Stimulated activated CD4-positive, alpha-beta T cell treated with anti-CD3 and anti-CD28 coated beads, Interleukin-2, amount 100 ng/mL, for 4 hours (primary cell): ENCODE data around the gene LYPD6B.

Experiments
- DNase-seq: peaks from one replicate; pipeline ENCODE4 v3.0.0-alpha.2; 2020; ENCODE audit warnings: low read depth

LYPD6B gene

DNA sequence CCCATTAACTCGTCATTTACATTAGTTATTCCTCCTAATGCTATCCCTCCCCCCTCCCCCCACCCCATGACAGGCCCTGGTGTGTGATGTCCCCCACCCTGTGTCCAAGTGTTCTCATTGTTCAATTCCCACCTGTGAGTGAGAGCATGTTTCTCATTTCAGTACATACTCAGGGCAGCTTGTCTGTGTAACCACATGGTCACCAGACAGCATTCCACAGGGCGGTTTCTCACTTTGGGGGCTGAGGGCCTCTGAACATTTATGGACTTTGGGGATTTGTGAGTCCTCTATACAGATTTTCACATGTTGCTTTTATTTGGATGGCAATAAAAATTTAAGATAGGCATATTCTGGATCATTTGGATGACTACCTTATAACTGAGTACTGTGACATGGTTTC, 84.0 kb downstream of the LYPD6B start:
- no peak for DNase-seq

GRCh38 chr2:149125031-149125725, 86.7 kb downstream of the LYPD6B start:
- DNase-seq, result no peak

DNA sequence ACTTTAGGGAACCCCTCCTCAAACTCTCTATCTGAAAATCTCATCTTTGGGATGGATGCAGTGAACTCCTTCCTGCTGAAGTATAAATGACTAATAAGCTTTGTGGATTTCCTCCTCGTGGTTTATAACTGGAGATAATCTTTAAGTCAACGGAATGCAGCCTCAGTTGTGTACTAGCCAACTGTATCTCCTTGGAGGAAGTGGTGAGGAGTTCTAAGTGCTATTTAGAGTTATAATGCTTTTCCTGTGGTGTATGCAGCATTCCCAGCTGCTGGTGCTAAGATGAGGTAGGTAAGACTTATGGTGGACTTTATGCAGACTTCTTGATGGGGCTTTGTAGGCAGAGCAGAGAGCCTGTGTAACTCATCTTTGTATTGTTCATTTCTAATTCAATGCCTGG, 90.9 kb downstream of the LYPD6B start:
- no peak for DNase-seq

DNA sequence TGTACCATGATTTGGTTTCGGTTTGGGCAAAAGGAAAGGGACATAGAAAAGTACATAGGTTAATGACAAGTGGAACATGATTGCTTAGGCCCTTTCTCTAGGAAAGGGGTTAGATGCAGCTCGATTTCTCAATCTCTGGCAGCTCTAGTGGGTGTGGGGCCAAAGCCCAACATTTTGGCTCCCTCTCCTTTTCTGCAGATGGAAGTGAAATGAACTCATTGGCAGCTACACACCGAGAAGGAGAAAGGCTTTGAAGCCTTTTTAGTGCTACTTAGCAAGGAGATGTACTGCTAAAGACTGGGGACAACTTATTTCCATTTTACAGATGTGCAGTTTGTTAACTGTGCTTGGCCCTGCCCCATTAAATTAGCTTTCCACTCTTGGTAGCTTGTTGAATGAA, 93.8 kb downstream of the LYPD6B start:
- DNase-seq, result no peak

DNA sequence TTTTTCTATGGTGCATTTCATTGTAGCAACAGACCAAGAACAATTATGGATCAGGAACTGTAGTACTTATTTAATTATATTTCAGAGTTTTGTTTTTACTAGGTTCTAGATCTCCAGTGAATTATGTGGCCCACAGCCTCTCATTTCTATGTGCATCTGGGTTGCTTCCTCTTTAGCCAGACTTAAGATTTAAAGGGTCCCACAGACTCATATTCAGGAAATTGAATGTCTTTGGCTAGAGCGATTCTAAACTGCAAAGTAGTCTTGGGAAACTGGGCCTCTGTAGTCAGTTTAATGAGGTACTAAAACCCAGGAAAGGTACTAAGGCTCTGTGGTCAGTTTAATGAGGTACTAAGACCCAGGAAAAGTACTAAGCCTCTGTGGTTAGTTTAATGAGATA, 94.4 kb downstream of the LYPD6B start:
- DNase-seq, result no peak

- no peak for DNase-seq
Measured at GRCh38 chr2:149134335-149134923, 95.9 kb downstream of the LYPD6B start.

GRCh38 chr2:149136111-149136510, 97.6 kb downstream of the LYPD6B start:
- no peak for DNase-seq

DNA sequence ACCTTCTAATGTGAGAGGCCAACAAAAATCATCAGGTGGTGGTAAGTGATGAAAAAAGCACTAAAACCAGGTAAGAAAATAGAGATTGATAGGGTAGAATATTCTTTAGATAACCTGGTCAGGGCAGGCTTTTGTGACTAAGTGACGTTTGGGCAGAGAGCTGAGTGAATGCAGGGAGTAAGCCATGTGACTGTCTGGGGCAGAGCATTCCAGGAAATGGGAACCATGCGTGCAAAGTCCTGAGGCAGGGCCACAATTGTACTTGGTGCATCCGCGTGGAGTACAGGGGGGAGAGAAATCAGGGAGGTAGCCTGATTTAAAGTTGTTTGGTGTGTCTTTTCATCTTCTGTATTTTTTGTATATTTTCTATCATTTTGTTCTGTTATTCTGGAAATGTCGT, 102.5 kb downstream of the LYPD6B start:
- no peak for DNase-seq

- DNase-seq, result no peak
Measured at GRCh38 chr2:149143734-149144133, 105.2 kb downstream of the LYPD6B start.

DNA sequence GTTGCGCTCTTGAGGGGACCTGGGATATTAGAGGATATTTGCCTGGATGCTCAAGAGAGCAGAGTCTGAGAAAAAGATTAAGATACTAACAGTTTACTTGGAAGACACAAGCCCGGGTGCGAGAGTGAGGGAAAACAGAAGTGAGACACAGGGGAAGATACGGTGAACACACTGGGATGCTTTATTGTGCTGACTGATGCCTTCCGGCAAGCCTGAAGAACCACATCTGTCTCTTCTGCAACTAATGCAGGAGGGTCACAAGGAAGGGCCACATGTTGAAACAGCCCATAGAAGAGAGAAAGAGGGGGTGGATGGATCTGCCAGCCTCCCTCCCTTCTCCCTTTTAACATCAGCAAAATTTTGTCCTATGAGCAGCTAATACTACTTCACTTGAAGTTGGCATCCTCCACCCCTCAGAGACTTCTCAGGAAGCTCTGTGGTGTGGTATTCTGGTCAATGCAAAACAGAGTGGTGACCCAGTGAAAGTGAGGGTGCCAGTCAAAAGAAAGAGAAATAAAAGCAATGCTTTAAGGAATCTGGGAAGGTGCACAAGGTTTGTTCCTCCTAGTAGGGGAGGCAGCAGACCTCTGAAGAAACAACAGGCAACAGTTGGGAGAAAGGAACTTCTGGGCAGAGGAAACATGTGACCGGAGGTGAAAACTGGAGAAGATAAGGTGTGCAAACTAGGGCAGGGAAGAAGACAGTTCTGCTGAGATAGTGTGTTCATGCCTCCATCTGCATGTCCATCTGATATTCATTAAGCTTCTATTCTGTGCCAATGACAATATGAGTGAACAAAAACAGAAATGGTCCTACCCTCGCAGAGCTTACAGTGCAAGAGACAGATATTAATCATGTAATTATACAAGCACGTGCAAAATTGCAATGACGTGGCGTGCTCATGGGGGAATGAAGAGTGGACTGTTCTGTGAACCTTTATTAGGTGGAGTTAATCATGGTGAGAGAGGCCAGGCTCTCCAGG, 107.1 kb downstream of the LYPD6B start:
- no peak for DNase-seq

- no peak for DNase-seq
Measured at GRCh38 chr2:149146876-149147275, 108.4 kb downstream of the LYPD6B start.

- DNase-seq, result no peak
Measured at GRCh38 chr2:149148194-149149006, 109.9 kb downstream of the LYPD6B start.

- DNase-seq, result no peak
Measured at GRCh38 chr2:149149007-149149297, 110.5 kb downstream of the LYPD6B start.

DNA sequence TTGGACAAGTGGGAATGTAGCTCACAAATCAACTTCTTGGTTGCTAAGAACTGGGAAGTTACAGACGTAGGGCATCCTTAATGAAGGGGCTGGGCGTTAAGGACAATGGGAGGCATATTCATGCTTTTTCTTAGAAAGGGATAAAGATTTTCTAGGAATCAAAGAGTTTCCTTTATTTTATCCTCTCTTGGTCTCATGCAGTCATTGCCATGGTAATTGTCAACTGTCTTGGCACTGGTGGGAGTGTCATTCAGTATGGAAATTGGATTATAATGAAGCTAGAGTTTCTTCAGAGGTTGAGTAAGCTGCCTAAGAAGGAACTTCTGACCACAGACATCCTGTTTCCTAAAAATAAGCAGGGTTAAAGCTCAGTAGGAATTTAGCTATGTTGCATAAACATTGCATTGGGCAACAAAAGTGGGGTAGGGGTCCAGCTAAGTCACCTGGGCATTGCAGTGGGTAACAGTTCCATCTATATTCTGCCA, 114.0 kb downstream of the LYPD6B start:
- DNase-seq, result no peak

GRCh38 chr2:149155196-149155969, 116.9 kb downstream of the LYPD6B start:
- DNase-seq, result no peak

DNA sequence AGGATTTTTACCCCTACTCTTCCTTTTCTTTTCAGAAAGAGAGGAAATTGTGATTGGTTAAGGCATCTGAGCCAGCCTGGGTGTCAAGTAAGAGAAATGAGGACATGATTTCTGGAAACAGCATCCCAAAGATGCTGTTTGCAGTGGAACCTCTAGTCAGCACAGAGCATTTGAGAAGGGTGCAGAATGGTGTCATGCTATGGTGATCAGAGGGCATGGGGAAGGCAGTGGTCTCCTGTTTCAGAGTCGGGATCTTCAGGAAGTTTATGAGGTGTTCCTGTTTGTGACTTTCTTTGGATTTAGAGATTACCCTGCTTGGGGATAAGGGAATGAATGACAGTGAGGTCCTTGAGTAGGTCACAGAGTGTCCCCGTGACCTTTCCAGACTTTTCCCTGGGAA, 117.5 kb downstream of the LYPD6B start:
- DNase-seq, result no peak

GRCh38 chr2:149156971-149157740, 118.7 kb downstream of the LYPD6B start:
- DNase-seq, result no peak

GRCh38 chr2:149158957-149159356, 120.5 kb downstream of the LYPD6B start:
- no peak for DNase-seq

GRCh38 chr2:149160195-149160594, 121.7 kb downstream of the LYPD6B start:
- DNase-seq, result no peak

DNA sequence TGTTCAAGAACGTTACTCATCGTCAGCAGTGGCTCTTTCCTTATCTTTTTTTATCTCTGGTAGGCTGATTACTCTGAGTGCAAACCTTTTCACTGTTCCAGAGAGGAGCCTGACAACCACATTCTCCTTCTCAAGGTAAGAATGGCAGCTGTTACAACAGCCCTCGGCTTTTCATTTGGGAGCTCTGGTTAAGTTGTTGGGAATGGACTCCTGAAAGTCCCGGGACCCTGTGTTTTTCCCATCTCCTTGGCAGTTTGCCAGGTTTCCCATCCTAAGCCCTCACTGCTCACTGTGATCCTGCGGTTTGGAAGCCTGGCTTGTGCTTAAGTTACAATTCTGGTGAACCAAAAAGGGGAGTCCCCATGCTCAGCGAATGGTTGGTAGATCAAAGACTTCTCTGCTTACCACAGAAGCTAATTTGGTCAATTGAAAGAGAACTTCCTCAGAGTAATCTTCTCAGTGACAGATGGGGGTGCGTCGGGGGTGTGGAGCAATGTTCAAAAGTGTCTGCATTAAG, 122.3 kb downstream of the LYPD6B start:
- no peak for DNase-seq
